ENCODE measurements around the gene FOXJ3. TPM values are rescaled to one million over a fixed set of nuclear protein-coding genes. Genes with fewer than 3 reads are reported as not detected.

FOXJ3 gene
- total and polyA plus RNA-seq, 2 donors (not counting 1 experiment from before 2014, with no cell fraction given), result 15.4 to 76.4 TPM

GRCh38 chr1:42128964-42129363, 206.1 kb downstream of the FOXJ3 start:
- no peak overlapping the region for H3K27ac Mint-ChIP-seq
- TF ChIP-seq CTCF (IDR thresholded peaks at IDR 0.05) (no peak), EZH2 (IDR thresholded peaks at IDR 0.05; ENCODE audit: borderline replicate concordance, insufficient read depth, low read depth, low read length, poor library complexity, severe bottlenecking) (no peak)
- no peak for DNase-seq
- H3K79me2 ChIP-seq (ENCODE audit: control insufficient read depth, insufficient read depth, low read length), result no peaks in the 10 kb centered on the region
- H3K4me3 Mint-ChIP-seq, result no peak overlapping the region
- ATAC-seq (ENCODE audit: low read depth), result no peak
- CTCF ChIA-PET, result interaction anchor here (0.9 to 1.2 kb wide), 2 partner anchors 10 to 46 kb away, joined by 3 read pairs; no protein-coding TSS in a partner anchor
- H3K4me1 Mint-ChIP-seq, result no peaks in the 10 kb centered on the region
- H3K4me2 ChIP-seq (replicated peaks; ENCODE audit: low read depth, low read length, poor library complexity, severe bottlenecking), result no peak overlapping the region
- intact Hi-C loops (cut with micrococcal nuclease), result no loop called here
- H3K27me3 ChIP-seq (replicated peaks in 1 of 4; ENCODE audit: control extremely low read depth in 1 of 4, control insufficient read depth in 3 of 4, insufficient read depth in 4 of 4, low read length in 3 of 4), result peaks cover 0 to 5% (median 1%) of the 10 kb centered on the region in 4 experiments
- H3K4me3 ChIP-seq (ENCODE audit: control extremely low read depth in 1 of 5, extremely low read depth in 1 of 5, insufficient read depth in 1 of 5, low read depth in 2 of 5, low read length in 4 of 5), result no peak overlapping the region
- H3K9me3 ChIP-seq (ENCODE audit: control extremely low read depth in 1 of 3, control insufficient read depth in 2 of 3, insufficient read depth in 1 of 3, low read length in 2 of 3), result no peaks in the 10 kb centered on the region
- H2AFZ ChIP-seq (ENCODE audit: insufficient read depth, low read depth, low read length, poor library complexity, severe bottlenecking), result no peak overlapping the region
- no peak overlapping the region for H3K27ac ChIP-seq (ENCODE audit: low read length in 2 of 2)
- WGBS (ENCODE audit: insufficient coverage), result no CpG with 5 or more reads among the region's 3 CpGs
- no peak overlapping the region for H3K9ac ChIP-seq (ENCODE audit: low read length)
- POLR2A ChIA-PET, result no interaction called here
- H4K20me1 ChIP-seq (ENCODE audit: control insufficient read depth, insufficient read depth, low read length, poor library complexity, severe bottlenecking), result no peaks in the 10 kb centered on the region
- H3K9me3 Mint-ChIP-seq (ENCODE audit: insufficient read depth), result no peaks in the 10 kb centered on the region
- no peaks in the 10 kb centered on the region for H3K4me1 ChIP-seq (ENCODE audit: control insufficient read depth in 2 of 2, insufficient read depth in 2 of 2, low read length in 2 of 2)
- H3K36me3 ChIP-seq (replicated peaks in 1 of 2; ENCODE audit: control extremely low read depth in 1 of 2, control insufficient read depth in 1 of 2, extremely low read depth in 1 of 2, insufficient read depth in 2 of 2, low read length in 1 of 2), result no peaks in the 10 kb centered on the region
- peaks cover 19% of the 10 kb centered on the region for H3K27me3 Mint-ChIP-seq

- H3K27ac ChIP-seq (ENCODE audit: low read length in 2 of 2), result no peak overlapping the region
- no peak overlapping the region for H3K4me2 ChIP-seq (replicated peaks; ENCODE audit: low read depth, low read length, poor library complexity, severe bottlenecking)
- H3K27ac Mint-ChIP-seq, result no peak overlapping the region
- no peaks in the 10 kb centered on the region for H3K36me3 ChIP-seq (replicated peaks in 1 of 2; ENCODE audit: control extremely low read depth in 1 of 2, control insufficient read depth in 1 of 2, extremely low read depth in 1 of 2, insufficient read depth in 2 of 2, low read length in 1 of 2)
- intact Hi-C loops (cut with micrococcal nuclease), result no loop called here
- no peak for DNase-seq
- no peak overlapping the region for H3K4me3 ChIP-seq (ENCODE audit: control extremely low read depth in 1 of 5, extremely low read depth in 1 of 5, insufficient read depth in 1 of 5, low read depth in 2 of 5, low read length in 4 of 5)
- H3K4me1 ChIP-seq (ENCODE audit: control insufficient read depth in 2 of 2, insufficient read depth in 2 of 2, low read length in 2 of 2), result no peaks in the 10 kb centered on the region
- H3K9ac ChIP-seq (ENCODE audit: low read length), result no peak overlapping the region
- peaks cover 0 to 5% (median 1%) of the 10 kb centered on the region in 4 experiments for H3K27me3 ChIP-seq (replicated peaks in 1 of 4; ENCODE audit: control extremely low read depth in 1 of 4, control insufficient read depth in 3 of 4, insufficient read depth in 4 of 4, low read length in 3 of 4)
- no peak for ATAC-seq (ENCODE audit: low read depth)
- no peaks in the 10 kb centered on the region for H3K9me3 ChIP-seq (ENCODE audit: control extremely low read depth in 1 of 3, control insufficient read depth in 2 of 3, insufficient read depth in 1 of 3, low read length in 2 of 3)
- ChIA-PET POLR2A (no interaction called here), CTCF (interaction anchor here (0.9 to 1.2 kb wide), 2 partner anchors 9 to 46 kb away, joined by 3 read pairs; no protein-coding TSS in a partner anchor)
- 100% methylated on average over 1 of the region's 2 CpGs for WGBS (ENCODE audit: insufficient coverage)
- TF ChIP-seq EZH2 (IDR thresholded peaks at IDR 0.05; ENCODE audit: borderline replicate concordance, insufficient read depth, low read depth, low read length, poor library complexity, severe bottlenecking) (no peak), CTCF (IDR thresholded peaks at IDR 0.05) (no peak)
- H3K9me3 Mint-ChIP-seq (ENCODE audit: insufficient read depth), result no peaks in the 10 kb centered on the region
- H3K4me3 Mint-ChIP-seq, result no peak overlapping the region
- H2AFZ ChIP-seq (ENCODE audit: insufficient read depth, low read depth, low read length, poor library complexity, severe bottlenecking), result no peak overlapping the region
- H4K20me1 ChIP-seq (ENCODE audit: control insufficient read depth, insufficient read depth, low read length, poor library complexity, severe bottlenecking), result no peaks in the 10 kb centered on the region
- peaks cover 23% of the 10 kb centered on the region for H3K27me3 Mint-ChIP-seq
- no peaks in the 10 kb centered on the region for H3K79me2 ChIP-seq (ENCODE audit: control insufficient read depth, insufficient read depth, low read length)
- no peaks in the 10 kb centered on the region for H3K4me1 Mint-ChIP-seq
Observed at GRCh38 chr1:42128499-42128898, 206.5 kb downstream of the FOXJ3 start.
